HG03196 (cell line): Measurements from ENCODE around the gene BRI3BP.
"Not testable (repeated sequence)": the region's sequence is repeated elsewhere in the genome, so short reads cannot be mapped to it uniquely, and the experiment has no call there.

Experiments
- ATAC-seq: cut with Tn5 transposase; IDR thresholded peaks from one replicate; pipeline ENCODE4 v1.9.1; 2021; ENCODE audit not compliant: unreplicated experiment

BRI3BP gene

GRCh38 chr12:125018356-125018755 lies 24.9 kb downstream of the BRI3BP start:
- no peak for ATAC-seq

- ATAC-seq = no peak
Measured at GRCh38 chr12:125021096-125021495, 27.7 kb downstream of the BRI3BP start.

GRCh38 chr12:125021771-125022170 lies 28.3 kb downstream of the BRI3BP start:
- no peak for ATAC-seq

- ATAC-seq = no peak
Measured at GRCh38 chr12:125023065-125023464, 29.6 kb downstream of the BRI3BP start.

- ATAC-seq = no peak
Measured at GRCh38 chr12:125024949-125025563, 31.6 kb downstream of the BRI3BP start.

- no peak for ATAC-seq
Measured at GRCh38 chr12:125025606-125026235, 32.3 kb downstream of the BRI3BP start.

GRCh38 chr12:125028106-125028505 lies 34.7 kb downstream of the BRI3BP start:
- ATAC-seq = no peak

GRCh38 chr12:125029761-125030358 lies 36.4 kb downstream of the BRI3BP start:
- ATAC-seq = no peak

GRCh38 chr12:125031471-125031870 lies 38.0 kb downstream of the BRI3BP start:
- ATAC-seq = not testable (repeated sequence)

- no peak for ATAC-seq
Measured at GRCh38 chr12:125032466-125033152, 39.2 kb downstream of the BRI3BP start.

GRCh38 chr12:125033288-125033687 lies 39.8 kb downstream of the BRI3BP start:
- ATAC-seq = no peak

GRCh38 chr12:125038976-125039625 lies 45.7 kb downstream of the BRI3BP start:
- ATAC-seq = no peak

- ATAC-seq = no peak
Measured at GRCh38 chr12:125049093-125049458, 55.6 kb downstream of the BRI3BP start.

GRCh38 chr12:125050446-125050845 lies 57.0 kb downstream of the BRI3BP start:
- ATAC-seq = no peak

GRCh38 chr12:125050868-125051267 lies 57.4 kb downstream of the BRI3BP start:
- no peak for ATAC-seq

GRCh38 chr12:125053821-125054220 lies 60.4 kb downstream of the BRI3BP start:
- ATAC-seq = no peak

- no peak for ATAC-seq
Measured at GRCh38 chr12:125055591-125055990, 62.1 kb downstream of the BRI3BP start.

- ATAC-seq = no peak
Measured at GRCh38 chr12:125056306-125056705, 62.9 kb downstream of the BRI3BP start.

GRCh38 chr12:125057708-125058107 lies 64.3 kb downstream of the BRI3BP start:
- ATAC-seq = no peak

GRCh38 chr12:125061229-125061628 lies 67.8 kb downstream of the BRI3BP start:
- ATAC-seq = no peak

- not testable (repeated sequence) for ATAC-seq
Measured at GRCh38 chr12:125063522-125063921, 70.1 kb downstream of the BRI3BP start.
